GM13976 (cell line): ENCODE results near the gene INO80C.

Experiments
- DNase-seq: peaks from one replicate; pipeline ENCODE4 v3.0.0; 2012; ENCODE audit warnings: low spot score
- in situ Hi-C: fragments of 300-500 bp; cut with MboI; formaldehyde crosslinking; loops from one replicate; pipeline ENCODE4 v1.12.0; 2022; ENCODE audit warnings: low sequenced_read_pairs, mixed read lengths, inconsistent platforms; ENCODE audit not compliant: unreplicated experiment
- TF ChIP-seq, protein P1 (sequence below): IDR thresholded peaks from 2 replicates; pipeline ENCODE4 v1.5.1; 2012; ENCODE audit warnings: borderline replicate concordance, mild to moderate bottlenecking; ENCODE audit not compliant: insufficient read depth; ENCODE audit errors: extremely low read depth, missing control alignments, control extremely low read depth

The INO80C gene, protein sequence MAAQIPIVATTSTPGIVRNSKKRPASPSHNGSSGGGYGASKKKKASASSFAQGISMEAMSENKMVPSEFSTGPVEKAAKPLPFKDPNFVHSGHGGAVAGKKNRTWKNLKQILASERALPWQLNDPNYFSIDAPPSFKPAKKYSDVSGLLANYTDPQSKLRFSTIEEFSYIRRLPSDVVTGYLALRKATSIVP

DNA sequence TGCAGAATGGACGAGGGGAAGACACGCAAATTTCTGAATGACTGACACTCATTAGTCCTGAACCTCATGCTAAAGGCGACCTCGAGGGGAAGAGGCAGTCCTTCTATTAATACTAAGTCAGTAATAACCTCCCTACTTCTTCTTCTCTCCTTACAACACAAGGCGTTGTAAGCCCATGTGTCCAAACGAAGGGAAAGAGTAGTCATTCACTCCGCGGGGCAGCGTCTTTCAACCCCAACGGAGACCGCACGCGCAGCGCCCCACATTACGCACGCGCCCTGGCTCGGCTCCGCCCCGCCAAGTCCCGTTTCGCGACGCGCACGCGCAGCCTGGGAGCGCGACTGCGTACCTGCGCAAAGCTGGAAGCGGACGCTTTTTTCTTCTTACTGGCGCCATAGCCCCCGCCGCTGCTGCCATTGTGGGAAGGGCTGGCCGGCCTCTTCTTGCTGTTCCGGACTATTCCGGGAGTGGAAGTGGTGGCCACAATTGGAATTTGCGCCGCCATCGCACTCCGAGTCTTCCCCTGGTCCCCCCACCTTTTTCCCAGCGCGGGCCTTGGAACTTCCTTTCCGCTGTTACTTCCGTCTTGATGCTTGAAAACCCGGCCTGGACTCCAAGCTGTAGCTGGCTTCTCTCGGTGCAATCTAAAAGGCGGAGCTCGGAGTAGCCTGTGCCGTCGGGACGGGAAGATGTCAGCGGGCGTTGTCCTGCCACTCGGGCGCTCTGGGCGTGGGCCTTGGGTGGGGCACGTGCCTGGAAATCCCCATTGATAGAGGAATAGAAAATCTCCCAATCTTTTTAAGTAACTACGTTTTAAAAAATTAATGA lies at the start of gene INO80C:
INO80C (minus strand) TSS at position 591 of the 828 bp plus-strand sequence; CDS start at position 505, 86 bp downstream.
- TF ChIP-seq, protein P1, sequence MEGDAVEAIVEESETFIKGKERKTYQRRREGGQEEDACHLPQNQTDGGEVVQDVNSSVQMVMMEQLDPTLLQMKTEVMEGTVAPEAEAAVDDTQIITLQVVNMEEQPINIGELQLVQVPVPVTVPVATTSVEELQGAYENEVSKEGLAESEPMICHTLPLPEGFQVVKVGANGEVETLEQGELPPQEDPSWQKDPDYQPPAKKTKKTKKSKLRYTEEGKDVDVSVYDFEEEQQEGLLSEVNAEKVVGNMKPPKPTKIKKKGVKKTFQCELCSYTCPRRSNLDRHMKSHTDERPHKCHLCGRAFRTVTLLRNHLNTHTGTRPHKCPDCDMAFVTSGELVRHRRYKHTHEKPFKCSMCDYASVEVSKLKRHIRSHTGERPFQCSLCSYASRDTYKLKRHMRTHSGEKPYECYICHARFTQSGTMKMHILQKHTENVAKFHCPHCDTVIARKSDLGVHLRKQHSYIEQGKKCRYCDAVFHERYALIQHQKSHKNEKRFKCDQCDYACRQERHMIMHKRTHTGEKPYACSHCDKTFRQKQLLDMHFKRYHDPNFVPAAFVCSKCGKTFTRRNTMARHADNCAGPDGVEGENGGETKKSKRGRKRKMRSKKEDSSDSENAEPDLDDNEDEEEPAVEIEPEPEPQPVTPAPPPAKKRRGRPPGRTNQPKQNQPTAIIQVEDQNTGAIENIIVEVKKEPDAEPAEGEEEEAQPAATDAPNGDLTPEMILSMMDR: no peak
- peak; percentile 92 for DNase-seq
- in situ Hi-C loops: no loop called here

DNA sequence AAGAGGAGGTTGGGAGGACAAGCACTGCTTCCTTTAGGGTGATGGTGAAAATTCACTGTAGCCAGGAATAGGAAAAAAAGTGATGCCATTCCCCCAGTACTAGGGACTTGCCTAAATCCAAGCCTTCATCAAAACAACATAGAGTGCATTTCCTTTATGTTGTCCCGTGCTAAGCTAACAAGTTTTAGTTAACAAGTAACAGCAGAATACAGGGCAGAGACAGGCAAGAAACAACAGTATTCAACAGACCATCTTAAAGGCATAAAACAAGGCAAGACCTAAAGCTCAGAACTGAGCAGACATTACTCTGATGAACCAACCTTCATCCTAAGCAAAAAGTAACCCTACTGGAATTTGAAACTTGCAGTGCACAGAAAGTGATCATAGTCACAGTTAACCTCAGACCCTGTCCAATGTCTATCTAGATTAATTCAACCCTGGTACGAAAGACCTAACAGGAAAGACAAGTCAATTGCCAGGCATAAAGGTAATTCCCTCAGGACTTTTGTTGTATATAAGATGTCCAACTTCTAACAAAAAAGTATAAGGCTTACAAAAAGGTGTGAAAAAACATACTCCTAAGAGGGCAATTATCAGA lies 49.3 kb upstream of the INO80C start:
- TF ChIP-seq, protein P1: no peak
- DNase-seq: no peak
- in situ Hi-C loops: no loop called here

DNA sequence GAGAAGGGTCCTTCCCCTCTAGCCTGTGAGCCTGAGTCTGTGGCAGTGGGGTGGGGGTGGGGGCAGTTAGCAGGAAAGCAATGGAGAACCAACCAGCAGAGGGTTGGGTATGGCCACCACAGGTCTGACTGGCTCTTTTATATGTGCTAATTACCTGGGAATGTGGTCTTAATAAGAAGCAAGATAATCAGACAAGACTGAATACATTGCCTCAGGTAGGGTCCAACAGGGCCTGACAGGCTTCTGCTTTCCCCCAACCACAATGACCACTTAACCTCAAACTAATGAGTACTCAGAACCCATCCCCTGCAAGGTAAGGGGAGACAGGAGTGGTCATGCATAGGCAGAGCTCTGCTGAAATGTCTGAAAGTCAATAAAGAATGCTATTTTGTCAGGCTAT lies 44.6 kb upstream of the INO80C start:
- in situ Hi-C loops: no loop called here
- TF ChIP-seq, protein P1: no peak
- DNase-seq: no peak

DNA sequence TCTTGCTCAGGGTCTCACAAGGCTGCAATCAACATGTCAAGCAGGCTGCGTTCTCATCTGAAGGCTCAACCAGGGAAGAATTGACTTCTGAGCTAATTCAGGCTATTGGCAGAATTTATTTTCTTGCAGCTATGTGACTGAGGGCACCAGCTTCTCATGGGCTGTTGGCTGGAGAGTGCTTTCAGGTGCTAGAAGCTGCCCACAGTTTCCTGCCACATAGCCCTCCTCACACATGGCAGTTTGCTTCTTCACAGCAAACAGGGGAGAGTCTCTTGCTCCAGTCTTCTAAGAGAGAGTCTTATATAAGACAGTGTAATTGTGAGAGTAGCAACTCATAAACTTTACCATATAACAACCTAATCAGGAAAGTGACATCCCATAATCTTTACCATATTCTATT lies 37.5 kb upstream of the INO80C start:
- TF ChIP-seq, protein P1: no peak
- DNase-seq: no peak
- in situ Hi-C loops: no loop called here

DNA sequence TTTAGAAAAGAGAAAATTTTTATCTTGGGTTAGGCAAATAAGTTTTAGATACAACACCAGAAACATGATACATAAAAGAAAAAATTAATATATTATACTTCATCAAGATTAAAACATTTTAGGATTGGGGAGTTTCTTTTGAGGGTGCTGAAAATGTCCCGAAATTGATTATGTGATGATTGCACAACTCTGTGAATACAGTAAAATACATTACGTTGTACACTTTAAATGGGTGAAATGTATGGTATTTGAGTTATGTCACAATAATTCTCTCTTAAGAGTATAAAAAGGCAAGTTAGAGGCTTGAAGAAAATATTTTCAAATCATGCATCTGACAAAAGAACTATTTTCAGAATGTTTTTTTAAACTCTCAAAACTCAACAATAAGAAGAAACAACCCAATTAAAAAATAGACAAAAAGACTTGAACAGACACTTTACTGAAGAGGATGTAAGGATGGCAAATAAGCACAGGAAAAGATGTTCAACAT lies 36.2 kb upstream of the INO80C start:
- DNase-seq: no peak
- TF ChIP-seq, protein P1: no peak
- in situ Hi-C loops: no loop called here

DNA sequence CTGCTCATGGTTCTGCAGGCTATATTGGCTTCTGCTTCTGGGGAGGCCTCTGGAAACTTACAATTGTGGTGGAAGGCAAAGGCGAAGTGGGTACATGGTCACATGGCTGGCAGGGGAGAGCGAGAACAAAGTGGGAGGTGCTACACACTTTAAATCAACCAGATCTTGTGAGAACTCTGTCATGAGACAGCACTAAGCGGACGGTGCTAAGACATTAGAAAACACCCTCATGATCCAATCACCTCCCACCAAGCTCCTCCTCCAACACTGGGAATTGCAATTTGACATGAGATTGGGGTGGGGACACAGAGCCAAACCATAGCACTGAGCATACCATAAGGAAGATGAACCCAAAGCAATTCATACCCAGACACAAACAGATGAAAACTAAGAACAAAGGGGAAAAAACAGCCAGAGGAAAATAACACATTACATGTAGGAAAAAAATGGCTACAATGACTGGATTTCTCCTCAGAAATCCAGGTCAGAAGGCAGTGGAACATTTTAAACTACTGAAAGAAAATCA lies 31.1 kb upstream of the INO80C start:
- no peak for DNase-seq
- TF ChIP-seq, protein P1: no peak
- in situ Hi-C loops: no loop called here
